Heart right ventricle (tissue), 16 donors: ENCODE results near the gene NSMCE1. TPM values are rescaled to one million over a fixed set of nuclear protein-coding genes. Genes with fewer than 3 reads are reported as not detected.

ENCODE experiments used
- ATAC-seq, 8 donors: fragments of 200-7000 bp; cut with Tn5 transposase; one replicate each; pipeline ENCODE4 v1.9.1; 2020; ENCODE audit warnings: mild to moderate bottlenecking in 8 of 8, moderate library complexity in 8 of 8, moderate number of reproducible peaks in 1 of 8
- DNase-seq, 2 donors: peaks; one replicate each; pipeline ENCODE4 v3.0.0-alpha.2; 2020
- H3K27ac ChIP-seq, 10 donors: fragments of 200-600 bp; sonication (generic) in 2 of 10; one replicate each; pipeline versions ENCODE4 v1.5.0 to v1.8.0; 2020 to 2022; ENCODE audit warnings: mild to moderate bottlenecking in 3 of 10
- H3K27me3 ChIP-seq, 7 donors: fragments of 200-600 bp; one replicate each; pipeline ENCODE4 v1.8.0; 2021 to 2022; ENCODE audit warnings: mild to moderate bottlenecking in 2 of 7
- H3K36me3 ChIP-seq, 9 donors: fragments of 200-600 bp; sonication (generic) in 1 of 9; one replicate each; pipeline versions ENCODE4 v1.5.0 to v1.8.0; 2020 to 2022; ENCODE audit warnings: mild to moderate bottlenecking in 2 of 9
- H3K4me1 ChIP-seq, 9 donors: fragments of 200-600 bp; sonication (generic) in 1 of 9; one replicate each; pipeline versions ENCODE4 v1.5.0 to v1.8.0; 2020 to 2022; ENCODE audit warnings: mild to moderate bottlenecking in 4 of 9
- H3K4me3 ChIP-seq, 10 donors: fragments of 200-600 bp; sonication (generic) in 2 of 10; one replicate each; pipeline versions ENCODE4 v1.5.0 to v1.8.0; 2020 to 2022; ENCODE audit warnings: mild to moderate bottlenecking in 7 of 10, moderate library complexity in 2 of 10
- H3K9me3 ChIP-seq, 11 donors: fragments of 200-600 bp in 10 of 11; sonication (generic) in 2 of 11; one replicate each; pipeline versions ENCODE4 v1.5.0 to v1.8.0; 2013 to 2022; ENCODE audit warnings: mild to moderate bottlenecking in 2 of 11, control low read depth in 1 of 11, moderate library complexity in 1 of 11
- CTCF ChIP-seq, 9 donors: fragments of 200-600 bp; sonication (generic) in 2 of 9; IDR thresholded peaks; one replicate each; pipeline versions ENCODE4 v1.5.0 to v1.8.0; 2021 to 2022; ENCODE audit warnings: antibody characterized with exemption in 9 of 9, mild to moderate bottlenecking in 5 of 9, moderate library complexity in 1 of 9
- WGBS, 2 donors: extraction: QIAGEN DNeasy Blood & Tissue Kit; methylation state at CpG; one replicate each; pipeline ENCODE4 v1.1.7; 2013; ENCODE audit warnings: inconsistent platforms in 1 of 2; 5-methylcytosine and 5-hydroxymethylcytosine counted together
- intact Hi-C, 10 donors: fragments of 100-400 bp; cut with DNase I; formaldehyde crosslinking; loops; one replicate each; pipeline versions ENCODE4 v1.11.1 to v1.14.2; 2022
- polyA plus RNA-seq, 2 donors: library from polyadenylated mRNA; stranded (reverse); fragments of 200-250 nt; gene quantifications; one replicate each; pipeline ENCODE4 v1.2.3, GENCODE V29; 2013
- total RNA-seq, 10 donors: library from RNA; stranded (reverse); fragmentation: NEBNext Ultra II Directional in 3 of 10; extraction: Animal tissue kit (Norgen Biotek cat#: 25700) in 3 of 10; gene quantifications; one replicate each; pipeline versions ENCODE4 v1.2.1 to v1.2.4, GENCODE V29; 2021 to 2023
- donor health status: Arrhythmogenic right ventricular cardiomyopathy.
- donor health status: ischemic (EF 13 %, LVEDD 7.1; RV severe dilation, severe dysfunction).
- donor health status: healthy with polysubstance abuse.
- donor health status: DM: no; HTN: yes; CAD: no.
- donor health status: DM: no; HTN: no; CAD: no.
- donor health status: ischemic (EF 25% LVEDD 6.9; RV normal size, moderate dysfunction).
- donor health status: ischemic (EF 25% LVEDD 5.7; RV mildly dilated, moderate dysfunction).
- donor health status: healthy.
- donor health status: DM: yes; HTN: yes; CAD: no.
- donor health status: Ischemic cardiomyopathy.
- donor health status: ischemic (EF 35%, LVEDD 5.7; RV mildly dilated, moderate dysfunction).
- donor health status: nonischemic (EF 11% LVEDD 7.7; RV severe dilation, severe dysfunction).
- donor health status: DM: yes; HTN: yes; CAD: no.
- donor health status: PGD.
- donor health status: ischemic (EF 29% LVEDD 5.4; RV normal size, mild dysfunction).
- donor health status: nonischemic (EF 23%, LVEDD 6.1; RV moderate dilation, normal function).

NSMCE1 gene
- total and polyA plus RNA-seq, 12 donors = 33.5 to 57.1 (median 38.1) TPM

DNA sequence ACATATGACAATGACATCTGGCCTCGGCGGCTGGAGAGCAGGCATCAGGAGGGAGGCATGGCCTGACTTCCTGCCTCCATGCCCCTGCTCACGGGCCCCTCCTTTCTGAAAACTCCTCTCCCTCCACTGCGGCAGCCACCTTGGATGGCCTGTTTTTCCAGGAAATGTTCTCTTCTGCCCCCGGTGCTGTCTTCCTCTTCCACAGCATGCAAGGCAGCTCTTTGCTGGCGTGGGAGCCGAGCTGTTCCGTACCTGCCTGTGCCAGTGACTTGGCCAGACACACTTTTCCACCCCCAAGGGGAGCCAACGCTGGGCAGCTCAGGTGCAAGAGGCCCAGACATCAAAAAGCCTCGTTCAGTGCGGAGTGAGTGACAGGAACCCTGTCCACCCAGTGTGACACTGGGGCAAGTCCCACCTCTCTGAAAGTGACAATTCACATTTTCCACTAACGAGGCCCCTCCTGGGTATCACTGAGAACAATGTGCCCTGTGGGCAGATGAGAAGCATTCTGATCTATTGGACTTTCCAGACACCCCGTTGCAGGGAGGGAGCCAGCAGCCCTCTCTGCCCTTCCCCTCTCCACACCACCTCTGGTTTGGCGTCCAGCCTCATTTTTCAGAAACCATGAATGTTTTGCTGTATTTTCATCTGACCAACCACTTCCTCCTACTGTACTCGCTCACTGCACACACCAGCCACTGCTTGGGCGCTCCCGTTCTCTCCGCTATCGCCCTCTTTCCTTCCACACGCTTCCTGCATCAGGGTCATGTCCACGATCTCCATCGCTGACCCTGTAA, 31.2 kb downstream of the NSMCE1 start:
- Histone ChIP-seq H3K27me3 (no peaks in the 10 kb centered on the region), H3K27ac (peak overlapping the region in 9 of 10 donors; percentile 16 to 92 (median 62)), H3K9me3 (no peaks in the 10 kb centered on the region), H3K4me1 (peaks cover 11 to 72% (median 47%) of the 10 kb centered on the region in 9 donors), H3K4me3 (peak overlapping the region in 1 of 10 donors; percentile 3), H3K36me3 (peaks cover 0 to 21% (median 4%) of the 10 kb centered on the region in 9 donors)
- ATAC-seq = peak in 4 of 8 donors; percentile 15 to 25 (median 16)
- 61 to 62% methylated on average over 22 of the region's 22 CpGs for WGBS, 2 donors
- intact Hi-C loops = loop anchor here in 8 of 10 donors (2.0 to 10.0 kb wide), 10 partner anchors 47 to 220 kb away; partner anchors contain the start of gene IL4R (in 4 of the 8)
- no peak for TF ChIP-seq CTCF (IDR thresholded peaks at IDR 0.05)
- no peak for DNase-seq

DNA sequence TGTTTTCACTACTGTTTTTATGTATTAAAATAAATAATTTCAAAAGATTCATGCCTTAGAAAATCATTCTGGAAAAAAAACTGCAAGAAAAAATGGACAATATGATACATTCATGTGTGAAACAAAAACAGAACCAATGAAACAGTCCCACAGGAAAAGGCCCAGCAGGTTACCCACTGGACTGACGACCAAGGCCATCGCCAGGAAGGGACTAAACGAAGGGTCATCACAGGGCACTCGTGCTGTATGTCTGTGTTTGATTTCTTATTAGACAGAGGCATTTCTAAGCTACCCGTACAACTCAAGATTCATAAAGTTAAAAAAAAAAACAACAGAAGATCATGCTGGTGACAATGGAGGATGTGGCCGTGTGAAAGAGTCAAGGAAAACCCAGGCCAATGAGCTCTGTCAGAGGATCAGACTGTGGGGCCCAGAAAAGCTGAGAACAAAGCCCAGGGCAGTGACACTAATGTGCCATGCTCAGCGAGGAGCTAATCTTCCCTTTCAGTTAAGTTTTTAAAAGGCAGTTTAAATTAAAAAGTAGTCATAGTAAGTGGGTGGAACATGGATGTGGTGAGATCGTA, 31.8 kb downstream of the NSMCE1 start:
- whole genome bisulfite sequencing, 2 donors = 72 to 80% methylated on average over 8 of the region's 8 CpGs

GRCh38 chr16:27235938-27236245, 32.7 kb downstream of the NSMCE1 start:
- TF ChIP-seq CTCF (IDR thresholded peaks at IDR 0.05) = no peak
- Histone ChIP-seq H3K27me3 (no peaks in the 10 kb centered on the region), H3K9me3 (no peaks in the 10 kb centered on the region), H3K36me3 (peaks cover 0 to 36% (median 5%) of the 10 kb centered on the region in 9 donors), H3K4me1 (peaks cover 11 to 72% (median 40%) of the 10 kb centered on the region in 9 donors), H3K27ac (peak overlapping the region in 9 of 10 donors; percentile 24 to 92 (median 62)), H3K4me3 (peak overlapping the region in 2 of 10 donors; percentile 16 to 36)
- intact Hi-C loops = loop anchor here in 8 of 10 donors (1.0 to 10.0 kb wide), 14 partner anchors 49 to 221 kb away; partner anchors contain the start of gene IL4R (in 4 of the 8)
- DNase-seq (no peak), ATAC-seq (no peak)
- 91 to 95% methylated on average over 8 of the region's 8 CpGs for WGBS, 2 donors

More for the DNA sequence above, 31.8 kb downstream of the NSMCE1 start:
- no peaks in the 10 kb centered on the region for H3K27me3 ChIP-seq
- no peak for DNase-seq
- no peak for TF ChIP-seq CTCF (IDR thresholded peaks at IDR 0.05)
- H3K4me3 ChIP-seq = peak overlapping the region in 1 of 10 donors; percentile 3
- intact Hi-C loops = loop anchor here in 8 of 10 donors (2.0 to 10.0 kb wide), 10 partner anchors 48 to 221 kb away; partner anchors contain the start of gene IL4R (in 4 of the 8)
- peak overlapping the region in 9 of 10 donors; percentile 16 to 92 (median 62) for H3K27ac ChIP-seq
- no peak for ATAC-seq
- no peaks in the 10 kb centered on the region for H3K9me3 ChIP-seq
- H3K36me3 ChIP-seq = peaks cover 0 to 28% (median 5%) of the 10 kb centered on the region in 9 donors
- H3K4me1 ChIP-seq = peaks cover 11 to 72% (median 47%) of the 10 kb centered on the region in 9 donors
